Measurements from ENCODE around the gene GPRIN3.
"Not testable (repeated sequence)": the region's sequence is repeated elsewhere in the genome, so short reads cannot be mapped to it uniquely, and the experiment has no call there.

GPRIN3 gene

GRCh38 chr4:89212666-89213381 lies 94.8 kb downstream of the GPRIN3 start:
- DNase-seq = no peak

- DNase-seq = no peak
Measured at GRCh38 chr4:89204624-89205023, 103.0 kb downstream of the GPRIN3 start.

GRCh38 chr4:89203902-89204301 lies 103.7 kb downstream of the GPRIN3 start:
- no peak for DNase-seq

- not testable (repeated sequence) for DNase-seq
Measured at GRCh38 chr4:89199394-89199793, 108.2 kb downstream of the GPRIN3 start.

- DNase-seq = no peak
Measured at GRCh38 chr4:89197920-89198319, 109.7 kb downstream of the GPRIN3 start.

GRCh38 chr4:89196745-89197144 lies 110.9 kb downstream of the GPRIN3 start:
- DNase-seq = no peak

GRCh38 chr4:89196056-89196674 lies 111.4 kb downstream of the GPRIN3 start:
- no peak for DNase-seq

- DNase-seq = no peak
Measured at GRCh38 chr4:89193843-89194242, 113.8 kb downstream of the GPRIN3 start.
